K562 (cell line): Measurements from ENCODE around the gene TMEM135. TPM values are rescaled to one million over a fixed set of nuclear protein-coding genes. Genes with fewer than 3 reads are reported as not detected.

ENCODE experiments used
- ATAC-seq: fragments of 200-7000 bp; cut with Tn5 transposase; 3 replicates; pipeline ENCODE4 v1.9.1; 2020; ENCODE audit warnings: moderate library complexity
- BruUV-seq: library from RNA; stranded (reverse); fragments of 400-500 nt; replicated peaks from 2 replicates; lab custom pipeline; 2021; lab: Mats Ljungman, UMichigan
- CTCF ChIA-PET: fragments of 300-600 bp; formaldehyde crosslinking; extraction: SDS; loops from one replicate; lab custom pipeline; 2021; ENCODE audit warnings: low intra/inter-chr PET ratio; lab: Yijun Ruan, JAX
- POLR2A ChIA-PET: fragments of 300-600, 350-650 bp; sonication (Branson Sonifier 250); formaldehyde crosslinking; extraction: SDS; loops from one replicate; lab custom pipeline; 2021; ENCODE audit warnings: antibody characterized with exemption, inconsistent platforms; lab: Yijun Ruan, JAX
- DNase-seq, 4 experiments: peaks; one replicate each; pipeline versions ENCODE4 v3.0.0 to v3.0.0-alpha.2; 2011 to 2018; ENCODE audit warnings: low spot score in 3 of 4, mixed read lengths in 3 of 4; ENCODE audit errors: extremely low read depth in 1 of 4
- FAIRE-seq: peaks from 2 replicates; lab custom pipeline; 2011; peaks lifted over from hg19 to GRCh38; lab: Jason Lieb, UNC
- H2AFZ ChIP-seq: 2 replicates; pipeline ENCODE4 v1.6.0; 2011; ENCODE audit warnings: low read depth, low read length, control low read depth, inconsistent platforms
- H3K27ac ChIP-seq: fragments of 200-600 bp; 3 replicates; pipeline ENCODE4 v1.8.0; 2011; ENCODE audit warnings: low read depth, mild to moderate bottlenecking, control low read depth, inconsistent platforms, low read length, moderate library complexity, mixed read lengths; ENCODE audit errors: extremely low read depth
- H3K27me3 ChIP-seq, 2 experiments: fragments of 300-600 bp in 1 of 2; 2 replicates in 1 of 2; 3 replicates in 1 of 2; pipeline versions ENCODE4 v1.6.0 to v1.8.0; 2011; ENCODE audit warnings: inconsistent platforms in 2 of 2, low read length in 2 of 2, mild to moderate bottlenecking in 1 of 2, mixed read lengths in 1 of 2, moderate library complexity in 1 of 2; ENCODE audit not compliant: control insufficient read depth in 2 of 2, insufficient read depth in 2 of 2
- H3K36me3 ChIP-seq: fragments of 300-600 bp; 3 replicates; pipeline ENCODE4 v1.8.0; 2011; ENCODE audit warnings: mild to moderate bottlenecking, low read length, inconsistent platforms; ENCODE audit not compliant: control insufficient read depth, insufficient read depth
- H3K4me1 ChIP-seq, 2 experiments: fragments of 200-600 bp in 1 of 2; replicated peaks in 1 of 2; 2 replicates in 1 of 2; 3 replicates in 1 of 2; pipeline versions ENCODE4 v1.5.1 to v1.8.0; 2011; ENCODE audit warnings: inconsistent platforms in 2 of 2, low read length in 2 of 2, mild to moderate bottlenecking in 1 of 2, mixed read lengths in 1 of 2, moderate library complexity in 1 of 2; ENCODE audit not compliant: control insufficient read depth in 2 of 2, insufficient read depth in 2 of 2
- H3K4me2 ChIP-seq: 2 replicates; pipeline ENCODE4 v1.6.1; 2011; ENCODE audit warnings: low read length, control low read depth, inconsistent platforms, mixed read lengths; ENCODE audit not compliant: insufficient read depth
- H3K4me3 ChIP-seq: fragments of 200-600 bp; sonication (generic), shearing (Covaris generic); 2 replicates; pipeline ENCODE4 v1.5.1; 2016; ENCODE audit warnings: control low read depth, inconsistent platforms
- H3K79me2 ChIP-seq: fragments of 200-600 bp; 3 replicates; pipeline ENCODE4 v1.8.0; 2011; ENCODE audit warnings: low read length, inconsistent platforms; ENCODE audit not compliant: control insufficient read depth, insufficient read depth
- H3K9ac ChIP-seq, 2 experiments: 2 replicates each; pipeline versions ENCODE4 v1.6.0 to v1.6.1; 2011; ENCODE audit warnings: low read depth in 2 of 2, low read length in 2 of 2, control low read depth in 1 of 2, inconsistent platforms in 1 of 2, mild to moderate bottlenecking in 1 of 2, mixed read lengths in 1 of 2; ENCODE audit not compliant: insufficient read depth in 1 of 2
- H3K9me1 ChIP-seq: one replicate; pipeline ENCODE4 v1.6.0; 2011; ENCODE audit warnings: inconsistent platforms, mild to moderate bottlenecking, low read length, moderate library complexity; ENCODE audit not compliant: control insufficient read depth, insufficient read depth
- H3K9me3 ChIP-seq: replicated peaks from 2 replicates; pipeline ENCODE4 v1.5.1; 2011; ENCODE audit warnings: low read depth, low read length, inconsistent platforms; ENCODE audit not compliant: control insufficient read depth, insufficient read depth
- H4K20me1 ChIP-seq: replicated peaks from 2 replicates; pipeline ENCODE4 v1.6.1; 2011; ENCODE audit warnings: low read length, inconsistent platforms, mixed read lengths; ENCODE audit not compliant: control insufficient read depth, insufficient read depth
- NR2C2 ChIP-seq, 2 experiments: fragments of 200-800 bp in 1 of 2; sonication (Bioruptor generic) in 1 of 2; sonication (generic) in 1 of 2; formaldehyde crosslinking in 1 of 2; IDR thresholded peaks; 2 replicates each; pipeline versions ENCODE4 v1.6.1 to v1.8.0; 2016 to 2022; ENCODE audit warnings: mild to moderate bottlenecking in 1 of 2, missing compliant biosample characterization in 1 of 2, missing genetic modification characterization in 1 of 2, missing genetic modification reagents in 1 of 2
- POLR2AphosphoS5 ChIP-seq: IDR thresholded peaks from 2 replicates; pipeline ENCODE4 v1.6.1; 2011; ENCODE audit warnings: mild to moderate bottlenecking, low read depth, low read length, moderate library complexity; ENCODE audit not compliant: control insufficient read depth, insufficient read depth
- YY1 ChIP-seq, 3 experiments: IDR thresholded peaks; 2 replicates each; pipeline ENCODE4 v1.6.1; 2011; ENCODE audit warnings: low read length in 2 of 3, mild to moderate bottlenecking in 2 of 3, moderate library complexity in 2 of 3, borderline replicate concordance in 1 of 3, control low read depth in 1 of 3, low read depth in 1 of 3; ENCODE audit not compliant: insufficient read depth in 3 of 3, insufficient replicate concordance in 2 of 3, control insufficient read depth in 1 of 3, insufficient read length in 1 of 3; ENCODE audit errors: extremely low read depth in 1 of 3
- ZBTB33 ChIP-seq: sonication (generic); formaldehyde crosslinking; IDR thresholded peaks from 2 replicates; pipeline ENCODE4 v1.8.1; 2023; ENCODE audit warnings: mild to moderate bottlenecking, missing genetic modification reagents
- ZNF830 ChIP-seq: fragments of 250-450 bp; sonication (Bioruptor Pico); IDR thresholded peaks from 2 replicates; pipeline ENCODE4 v1.5.0; 2021; ENCODE audit warnings: mild to moderate bottlenecking
- WGBS: fragments of 100-300 bp; shearing (Covaris generic); methylation state at CpG from one replicate; pipeline ENCODE4 v1.1.6; 2016; ENCODE audit warnings: low coverage, mixed read lengths; ENCODE audit not compliant: insufficient coverage; ENCODE audit errors: missing lambda C conversion rate; 5-methylcytosine and 5-hydroxymethylcytosine counted together
- in situ Hi-C: fragments of 300-500 bp; cut with MboI; formaldehyde crosslinking; loops from 4 replicates; pipeline ENCODE4 v1.15.0; 2018; ENCODE audit warnings: inconsistent platforms, mixed read lengths
- intact Hi-C: fragments of 100-400 bp; cut with micrococcal nuclease; formaldehyde crosslinking; loops from 2 replicates; pipeline ENCODE4 v1.14.2; 2022
- polyA plus RNA-seq, 8 experiments: library from polyadenylated mRNA; depleted of rRNA in 4 of 8; stranded (reverse) in 5 of 8; unstranded in 3 of 8; fragments of >200 nt; fragmentation: Nextera tagmentation in 2 of 8; fragmentation: Illumina TruSeq in 1 of 8; extraction: Ambion mirVana in 2 of 8; extraction: Trizol in 1 of 8; gene quantifications; 2 replicates each; pipeline versions ENCODE4 v1.2.1 to v1.2.3, GENCODE V29; 2011 to 2014; ENCODE audit warnings: inconsistent platforms in 1 of 8, missing spikeins in 1 of 8
- total RNA-seq, 7 experiments: library from RNA; depleted of rRNA in 6 of 7; stranded (reverse); fragments of >200 nt in 6 of 7; fragmentation: Illumina TruSeq in 2 of 7; extraction: Trizol in 2 of 7; gene quantifications; 2 replicates each; pipeline versions ENCODE4 v1.2.1 to v1.2.3, GENCODE V29; 2011 to 2021; ENCODE audit warnings: low replicate concordance in 1 of 7

TMEM135 gene
- total and polyA plus RNA-seq, 9 of the 15 experiments (the other 6 are each of a cell fraction or from before 2014, with no cell fraction given), result 17.3 to 53.6 (median 24.9) TPM

- Histone ChIP-seq H4K20me1 (no peaks in the 10 kb centered on the region), H3K27ac (no peak overlapping the region), H3K36me3 (no peaks in the 10 kb centered on the region), H3K9ac (no peak overlapping the region), H3K4me2 (no peak overlapping the region), H3K4me3 (no peak overlapping the region), H3K9me3 (no peaks in the 10 kb centered on the region), H3K27me3 (no peaks in the 10 kb centered on the region), H3K4me1 (no peaks in the 10 kb centered on the region), H3K79me2 (peaks cover 23% of the 10 kb centered on the region; the same call in 2 of the 3 replicates), H3K9me1 (no peaks in the 10 kb centered on the region), H2AFZ (no peak overlapping the region)
- ChIA-PET CTCF (no interaction called here), POLR2A (no interaction called here)
- no peak for DNase-seq
- in situ Hi-C loops (no loop called here), intact Hi-C loops (no loop called here)
- FAIRE-seq, result no peak
- no peak for ATAC-seq
- BruUV-seq, result no TSS peak
- WGBS, result 100% methylated on average over 1 of the region's 1 CpG
- TF ChIP-seq ZNF830 (no peak), ZBTB33 (CRISPR knock-in tag) (peak; percentile 69; the same call in 1 of the 2 replicates)
Observed at GRCh38 chr11:87139475-87139874, 101.7 kb downstream of the TMEM135 start.

- Histone ChIP-seq H3K9ac (no peak overlapping the region), H3K27ac (no peak overlapping the region), H3K9me1 (no peaks in the 10 kb centered on the region), H3K9me3 (no peaks in the 10 kb centered on the region), H3K4me1 (no peaks in the 10 kb centered on the region), H3K4me3 (no peak overlapping the region), H4K20me1 (no peaks in the 10 kb centered on the region), H3K79me2 (peaks cover 26% of the 10 kb centered on the region), H3K27me3 (no peaks in the 10 kb centered on the region), H3K4me2 (no peak overlapping the region), H3K36me3 (no peaks in the 10 kb centered on the region), H2AFZ (no peak overlapping the region)
- DNase-seq (no peak), FAIRE-seq (no peak), ATAC-seq (no peak)
- no TSS peak for BruUV-seq
- intact Hi-C loops (no loop called here), in situ Hi-C loops (no loop called here)
- CTCF ChIA-PET, result no interaction called here
- 68% methylated on average over 2 of the region's 2 CpGs for WGBS
- POLR2A ChIA-PET, result interaction anchor here (0.9 to 1.0 kb wide), 2 partner anchors 23 to 53 kb away, joined by 3 read pairs; no protein-coding TSS in a partner anchor
- TF ChIP-seq POLR2AphosphoS5, result no peak
- TF ChIP-seq NR2C2 (CRISPR knock-in tag; IDR thresholded peaks at IDR 0.05), result no peak
- no peak for TF ChIP-seq NR2C2 (tag; IDR thresholded peaks at IDR 0.05)
- no peak for TF ChIP-seq YY1 (IDR thresholded peaks at IDR 0.05; ENCODE audit: borderline replicate concordance in 1 of 3, control insufficient read depth in 1 of 3, extremely low read depth in 1 of 3, insufficient read depth in 3 of 3, insufficient read length in 1 of 3, insufficient replicate concordance in 2 of 3, low read depth in 1 of 3, low read length in 2 of 3)
Observed at GRCh38 chr11:87141322-87141721, 103.6 kb downstream of the TMEM135 start.
